HG03095 (cell line): Measurements from ENCODE around the gene CRACDL.
"Not testable (repeated sequence)": the region's sequence is repeated elsewhere in the genome, so short reads cannot be mapped to it uniquely, and the experiment has no call there.

Experiments
- ATAC-seq: cut with Tn5 transposase; IDR thresholded peaks from one replicate; pipeline ENCODE4 v1.9.1; 2021; ENCODE audit warnings: moderate library complexity; ENCODE audit not compliant: unreplicated experiment

Gene CRACDL

GRCh38 chr2:98886066-98886554 lies 49.9 kb downstream of the CRACDL start:
- no peak for ATAC-seq

DNA sequence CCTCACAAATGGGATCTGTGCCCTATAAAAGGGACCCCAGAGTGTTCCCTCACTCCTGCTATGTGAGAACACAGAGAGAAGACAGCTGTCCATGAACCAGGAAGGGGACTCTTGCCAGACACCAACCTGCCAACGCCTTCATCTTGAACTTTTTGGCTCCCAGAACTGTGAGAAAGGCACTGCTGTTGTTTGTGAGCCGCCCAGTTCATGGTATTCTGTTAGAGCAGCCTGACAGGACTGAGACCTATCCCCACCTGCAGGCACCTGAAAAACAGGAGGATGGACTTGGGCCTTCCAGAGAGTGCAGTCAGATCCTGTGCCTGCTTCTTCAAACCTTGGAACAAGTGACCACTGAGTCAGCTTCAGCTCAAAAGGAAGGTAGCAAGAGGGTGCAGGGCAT lies 51.4 kb downstream of the CRACDL start:
- ATAC-seq = no peak

DNA sequence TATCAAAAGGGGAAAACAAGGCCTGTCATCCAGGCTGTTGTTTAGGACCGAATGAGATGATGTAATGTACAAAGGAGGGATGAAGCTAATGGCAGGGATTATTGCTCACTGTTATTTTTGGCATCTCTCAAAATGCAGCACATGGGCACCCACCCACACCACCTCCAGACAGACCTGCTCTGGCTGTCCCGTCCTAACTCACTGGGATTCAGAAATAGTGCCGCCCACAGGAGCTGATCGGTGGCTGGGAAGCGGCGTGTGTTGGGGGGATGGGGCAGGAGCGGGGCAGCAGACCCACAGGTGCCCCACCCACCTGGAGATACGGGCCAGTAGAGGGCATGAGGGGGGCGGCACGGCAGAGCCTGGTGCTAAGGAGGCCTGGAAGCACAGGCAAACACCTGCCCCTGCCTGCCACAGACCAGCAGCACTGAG lies 52.2 kb downstream of the CRACDL start:
- no peak for ATAC-seq

DNA sequence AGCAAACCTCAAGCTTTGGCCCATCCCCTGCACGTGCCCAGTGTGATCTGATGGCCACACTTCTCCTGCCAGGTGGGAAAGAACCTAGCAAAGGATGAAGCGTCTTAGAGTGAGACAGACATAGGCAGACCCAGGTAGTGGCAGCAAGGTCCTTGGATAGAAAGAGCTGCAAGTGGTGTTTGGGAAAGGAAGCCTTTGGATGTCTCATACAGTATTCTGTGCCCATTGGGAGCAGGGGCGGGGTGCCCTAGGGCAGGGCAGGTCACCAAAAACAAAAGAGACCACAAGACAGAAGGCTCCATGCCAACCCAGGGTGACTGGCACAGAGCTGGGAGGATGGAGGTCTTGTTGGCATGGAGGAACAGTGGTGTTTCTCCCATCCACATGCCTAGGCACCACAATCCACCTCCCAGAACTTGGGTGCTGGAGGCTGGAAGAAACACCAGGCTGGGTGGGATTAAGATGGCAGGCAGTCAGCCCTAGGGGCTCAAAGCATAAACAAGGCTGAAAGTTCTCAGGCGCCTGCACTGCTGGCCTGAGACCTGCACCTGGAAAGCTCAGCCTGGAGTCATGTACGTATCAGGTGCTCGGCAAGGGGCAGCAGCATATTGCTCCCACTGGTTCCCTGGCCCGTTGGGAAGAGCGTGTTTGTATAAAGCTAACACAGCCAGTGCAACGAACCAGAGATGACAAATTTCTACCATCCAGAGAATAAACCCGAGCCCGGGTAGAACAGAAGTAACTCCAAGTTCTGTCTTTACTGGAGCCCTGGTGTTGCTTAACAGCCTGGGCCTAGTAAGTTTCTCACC lies 52.9 kb downstream of the CRACDL start:
- no peak for ATAC-seq

DNA sequence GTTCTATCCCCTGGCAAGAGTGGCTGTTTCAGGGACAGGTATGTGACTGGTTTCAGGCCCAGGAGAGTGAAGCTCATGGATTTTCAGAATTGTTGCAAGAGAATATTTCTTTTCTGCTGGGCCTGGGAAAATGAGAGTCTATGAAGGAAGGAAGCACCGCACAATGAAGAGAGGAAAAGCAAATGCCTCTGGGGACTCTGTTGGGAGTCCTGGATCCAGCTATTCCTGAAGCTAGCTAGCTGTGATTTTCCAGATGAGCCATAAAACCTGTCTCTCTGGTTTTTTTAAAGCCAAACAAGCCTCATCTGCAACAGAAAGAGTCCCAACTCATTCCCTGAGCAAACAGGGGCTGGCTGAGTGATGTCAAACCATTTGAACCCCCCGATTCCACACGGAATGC lies 53.7 kb downstream of the CRACDL start:
- ATAC-seq = no peak

DNA sequence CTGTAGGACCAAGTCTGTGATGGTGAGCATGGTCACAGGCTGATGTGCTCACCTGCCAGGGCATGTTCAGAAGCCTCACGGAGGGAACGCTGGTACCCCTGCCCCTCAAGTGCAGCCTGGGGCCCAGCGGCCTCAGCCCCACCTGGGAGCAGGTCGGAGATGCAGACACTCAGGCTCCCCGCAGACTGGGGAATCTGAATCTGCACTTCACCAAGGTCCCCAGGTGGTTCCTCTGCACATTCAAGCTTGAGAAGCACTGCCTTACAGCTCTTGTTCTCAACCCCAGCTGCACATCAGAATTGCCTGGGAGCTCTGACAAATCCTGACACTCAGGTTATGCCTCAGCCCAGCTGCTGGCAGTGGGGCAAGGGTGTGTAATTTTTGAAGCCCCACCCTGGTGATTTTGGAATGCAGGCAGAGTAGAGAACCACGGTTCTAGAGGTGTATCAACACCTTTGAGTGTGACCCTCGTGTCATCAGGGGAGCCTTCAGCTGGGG lies 54.8 kb downstream of the CRACDL start:
- no peak for ATAC-seq

GRCh38 chr2:98880266-98881152 lies 55.5 kb downstream of the CRACDL start:
- no peak for ATAC-seq

GRCh38 chr2:98877658-98878057 lies 58.4 kb downstream of the CRACDL start:
- not testable (repeated sequence) for ATAC-seq

GRCh38 chr2:98876741-98877140 lies 59.3 kb downstream of the CRACDL start:
- ATAC-seq = no peak

DNA sequence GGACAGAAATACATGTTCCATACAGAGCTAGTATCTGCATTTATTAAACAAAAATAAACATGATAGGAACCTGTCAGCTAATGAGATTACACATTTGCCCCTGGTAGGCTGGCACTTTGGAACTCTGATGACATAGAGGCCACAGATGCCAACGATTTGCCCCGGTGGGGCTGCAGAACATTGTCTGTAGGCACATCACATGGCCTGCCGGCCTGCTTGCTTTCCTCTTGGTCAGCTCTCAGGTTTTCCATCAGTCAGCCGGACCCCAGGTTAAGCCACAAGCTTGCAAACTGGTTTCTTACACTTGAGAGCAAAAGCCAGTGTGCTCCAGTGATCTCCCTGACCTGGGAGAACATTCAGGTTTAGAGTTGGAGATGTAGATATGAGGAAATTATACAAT lies 60.3 kb downstream of the CRACDL start:
- no peak for ATAC-seq

- ATAC-seq = no peak
Observed at GRCh38 chr2:98875081-98875728, 60.8 kb downstream of the CRACDL start.

- ATAC-seq = no peak
Observed at GRCh38 chr2:98874186-98874689, 61.8 kb downstream of the CRACDL start.

DNA sequence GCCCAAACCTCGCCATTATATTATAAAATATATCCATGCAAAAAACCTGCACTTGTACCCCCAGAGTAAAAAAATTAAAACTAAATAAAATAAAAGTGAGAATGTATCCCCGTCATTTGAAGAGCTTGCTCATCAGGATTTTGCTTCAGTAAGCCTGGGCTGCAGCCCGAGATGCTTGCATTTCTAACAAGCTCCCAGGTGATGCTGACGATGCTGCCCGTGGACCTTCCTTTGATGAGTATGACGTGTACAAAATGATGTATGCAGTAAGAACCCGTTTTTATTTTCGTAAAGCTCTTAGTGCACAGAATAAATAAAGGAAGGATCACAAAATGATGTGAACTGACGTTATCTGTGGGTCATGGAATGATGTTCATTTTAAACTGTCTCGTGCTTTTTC lies 63.5 kb downstream of the CRACDL start:
- no peak for ATAC-seq

DNA sequence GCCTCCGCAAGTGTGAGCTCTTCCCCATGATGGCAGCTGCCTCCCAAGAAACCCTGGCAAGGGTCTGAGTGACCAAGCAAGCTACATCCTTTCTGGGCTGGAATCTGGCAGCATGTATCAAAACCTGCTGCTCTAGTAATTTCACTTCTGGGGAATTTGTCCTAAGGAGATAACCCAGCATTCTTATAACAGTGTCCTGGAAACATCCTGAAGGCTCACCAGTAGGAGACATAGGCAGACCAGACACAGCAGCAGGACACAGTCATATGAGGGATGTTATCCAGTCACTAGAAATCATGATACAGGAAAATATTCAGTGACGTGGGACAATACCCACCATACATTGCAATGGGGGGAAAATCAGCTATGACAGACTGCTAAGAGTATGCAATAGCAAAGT lies 64.5 kb downstream of the CRACDL start:
- ATAC-seq = no peak

GRCh38 chr2:98870516-98871158 lies 65.4 kb downstream of the CRACDL start:
- no peak for ATAC-seq

DNA sequence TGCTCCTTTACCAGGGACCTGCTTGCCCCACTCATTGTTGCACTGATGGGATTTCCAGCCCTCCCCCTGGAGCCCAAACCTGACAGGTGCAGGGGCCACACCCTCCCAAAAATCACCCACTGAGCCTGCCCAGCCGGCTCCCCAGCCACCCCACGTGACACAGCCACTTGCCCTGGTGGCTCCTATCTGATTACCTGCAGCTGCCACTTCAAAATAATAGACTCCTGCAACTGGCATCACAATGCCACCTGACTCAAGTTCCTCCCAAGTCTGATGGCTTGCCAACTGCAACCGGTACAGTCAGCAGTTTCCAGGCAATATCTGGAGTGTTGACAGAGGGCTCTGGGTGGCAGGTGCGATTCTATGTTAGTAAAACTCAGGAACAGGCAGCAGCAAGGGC lies 66.2 kb downstream of the CRACDL start:
- ATAC-seq = no peak

- no peak for ATAC-seq
Observed at GRCh38 chr2:98869272-98869641, 66.8 kb downstream of the CRACDL start.

DNA sequence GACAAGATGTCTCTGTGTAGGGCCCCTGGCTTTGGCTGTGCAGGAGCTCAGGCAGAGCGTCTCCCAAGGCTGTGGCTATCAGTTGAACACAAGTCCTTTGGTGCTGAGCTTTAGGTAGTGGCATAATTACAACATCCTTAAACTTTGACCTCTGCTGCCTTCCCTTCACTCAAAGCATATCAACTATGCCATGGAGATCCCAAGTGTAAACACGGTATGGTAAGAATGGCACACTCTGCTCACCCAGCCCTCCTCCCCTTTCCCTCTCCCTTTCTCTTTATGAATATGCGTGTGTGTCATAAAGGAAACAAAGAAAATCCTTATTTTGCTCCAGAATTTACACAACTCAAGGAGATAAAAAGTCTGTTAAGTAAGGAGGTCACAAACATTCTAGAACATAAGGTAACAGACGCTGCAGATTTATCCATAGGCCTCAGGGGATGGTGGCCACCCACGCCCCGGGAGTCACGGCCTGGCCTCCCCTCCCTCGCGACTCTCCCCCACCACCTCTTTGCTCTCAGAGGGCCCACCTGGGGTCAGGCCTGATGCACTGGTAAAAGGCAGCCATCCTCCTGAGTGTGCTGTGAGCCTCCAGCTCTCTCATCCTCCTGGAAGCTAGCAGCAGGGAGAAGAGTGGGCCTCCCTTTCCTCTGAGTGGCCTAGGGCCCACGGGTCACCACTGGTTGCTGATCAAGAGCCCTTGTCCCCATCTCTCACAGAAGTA lies 67.3 kb downstream of the CRACDL start:
- ATAC-seq = no peak

- no peak for ATAC-seq
Observed at GRCh38 chr2:98867539-98868309, 68.3 kb downstream of the CRACDL start.
